ENCODE measurements around the gene KPNA4.

GRCh38 chr3:160568989-160569388 lies 3.6 kb upstream of the KPNA4 start:
- no peak for TF ChIP-seq GATA2 (IDR thresholded peaks at IDR 0.05; ENCODE audit: low read depth, low read length)
- no peak for TF ChIP-seq GATA3 (IDR thresholded peaks at IDR 0.05; ENCODE audit: low read depth, low read length)
